GM12878 (cell line): Measurements from ENCODE around the gene BMAL2. TPM values are rescaled to one million over a fixed set of nuclear protein-coding genes. Genes with fewer than 3 reads are reported as not detected.
A peak's percentile ranks its signal among the peaks of the same experiment; 100 is the strongest.

Experiments
- ATAC-seq: fragments of 200-7000 bp; cut with Tn5 transposase; 3 replicates; pipeline ENCODE4 v1.9.1; 2020; ENCODE audit warnings: mild to moderate bottlenecking, moderate library complexity
- BruUV-seq: library from RNA; stranded (reverse); fragments of 400-500 nt; replicated peaks from 2 replicates; lab custom pipeline; 2021; lab: Mats Ljungman, UMichigan
- CTCF ChIA-PET: fragments of 300-600 bp; sonication (Branson Sonifier 250); formaldehyde crosslinking; extraction: SDS; loops from one replicate; lab custom pipeline; 2021; ENCODE audit warnings: inconsistent platforms; lab: Yijun Ruan, JAX
- POLR2A ChIA-PET: fragments of 350-600 bp; formaldehyde crosslinking; extraction: SDS; loops from one replicate; lab custom pipeline; 2021; ENCODE audit warnings: inconsistent platforms; lab: Charles Lee
- RAD21 ChIA-PET: fragments of 300-600 bp; sonication (Branson Sonifier 250); formaldehyde crosslinking; loops from one replicate; lab custom pipeline; 2023; ENCODE audit warnings: antibody characterized with exemption; ENCODE audit not compliant: unreplicated experiment; lab: Charles Lee
- SMC1A ChIA-PET: fragments of 300-600 bp; sonication (Branson Sonifier 250); formaldehyde crosslinking; loops from one replicate; lab custom pipeline; 2023; ENCODE audit not compliant: unreplicated experiment, uncharacterized antibody; lab: Charles Lee
- DNase-seq: peaks from one replicate; pipeline ENCODE4 v3.0.0-alpha.2; 2011; ENCODE audit warnings: low read depth, low spot score
- FAIRE-seq: peaks from 3 replicates; lab custom pipeline; 2011; peaks lifted over from hg19 to GRCh38; lab: Jason Lieb, UNC
- H2AFZ ChIP-seq: 2 replicates; pipeline ENCODE4 v1.6.0; 2011; ENCODE audit warnings: low read depth, low read length, control low read depth; ENCODE audit not compliant: control insufficient read depth
- H3K27ac ChIP-seq: 2 replicates; pipeline ENCODE4 v1.5.1; 2011; ENCODE audit warnings: control low read depth; ENCODE audit not compliant: control insufficient read depth, insufficient read depth
- H3K27me3 ChIP-seq, 2 experiments: replicated peaks in 1 of 2; 2 replicates each; pipeline versions ENCODE4 v1.6.0 to v1.6.1; 2011; ENCODE audit warnings: low read length in 1 of 2; ENCODE audit not compliant: control insufficient read depth in 2 of 2, insufficient read depth in 2 of 2
- H3K36me3 ChIP-seq, 2 experiments: 2 replicates each; pipeline ENCODE4 v1.5.1; 2011; ENCODE audit warnings: low read length in 1 of 2; ENCODE audit not compliant: control insufficient read depth in 2 of 2, insufficient read depth in 2 of 2
- H3K4me1 ChIP-seq: 2 replicates; pipeline ENCODE4 v1.6.1; 2011; ENCODE audit warnings: mild to moderate bottlenecking, low read length, moderate library complexity, mixed read lengths; ENCODE audit not compliant: control insufficient read depth, insufficient read depth
- H3K4me2 ChIP-seq: 2 replicates; pipeline ENCODE4 v1.6.0; 2011; ENCODE audit warnings: control low read depth; ENCODE audit not compliant: control insufficient read depth, insufficient read depth
- H3K4me3 ChIP-seq: fragments of 200-600 bp; sonication (generic); 2 replicates; pipeline ENCODE4 v1.5.1; 2016
- H3K79me2 ChIP-seq: 2 replicates; pipeline ENCODE4 v1.6.0; 2011; ENCODE audit warnings: low read length; ENCODE audit not compliant: control insufficient read depth, insufficient read depth
- H3K9ac ChIP-seq: 2 replicates; pipeline ENCODE4 v1.8.0; 2011; ENCODE audit warnings: low read length, control low read depth, mixed read lengths; ENCODE audit not compliant: control insufficient read depth, insufficient read depth
- H3K9me3 ChIP-seq: replicated peaks from 3 replicates; pipeline ENCODE4 v1.5.1; 2011; ENCODE audit warnings: mild to moderate bottlenecking, low read length; ENCODE audit not compliant: control insufficient read depth, insufficient read depth
- H4K20me1 ChIP-seq: 2 replicates; pipeline ENCODE4 v1.6.0; 2011; ENCODE audit not compliant: control insufficient read depth, insufficient read depth
- BHLHE40 ChIP-seq, 2 experiments: fragments of 450-650 bp in 1 of 2; IDR thresholded peaks; 2 replicates each; pipeline ENCODE4 v1.6.1; 2011 to 2017; ENCODE audit warnings: low read depth in 2 of 2, borderline replicate concordance in 1 of 2, improper control_type of control experiment in 1 of 2, low read length in 1 of 2, mild to moderate bottlenecking in 1 of 2
- BRCA1 ChIP-seq: IDR thresholded peaks from 2 replicates; pipeline ENCODE4 v1.6.1; 2011; ENCODE audit warnings: low read depth, low read length, improper control_type of control experiment
- CREM ChIP-seq: IDR thresholded peaks from 2 replicates; pipeline ENCODE4 v1.6.1; 2014; ENCODE audit warnings: antibody characterized with exemption, low read depth
- EP300 ChIP-seq, 2 experiments: fragments of 150-350 bp in 1 of 2; IDR thresholded peaks; 2 replicates each; pipeline ENCODE4 v1.6.1; 2011 to 2012; ENCODE audit warnings: low read depth in 2 of 2, low read length in 2 of 2, borderline replicate concordance in 1 of 2, improper control_type of control experiment in 1 of 2, inconsistent platforms in 1 of 2; ENCODE audit not compliant: control insufficient read depth in 1 of 2
- RAD21 ChIP-seq: IDR thresholded peaks from 2 replicates; pipeline ENCODE4 v1.6.1; 2011; ENCODE audit warnings: mild to moderate bottlenecking, low read depth, low read length, moderate library complexity; ENCODE audit not compliant: insufficient read depth
- YY1 ChIP-seq: IDR thresholded peaks from 2 replicates; pipeline ENCODE4 v1.6.1; 2011; ENCODE audit warnings: low read depth, mild to moderate bottlenecking, low read length
- ZZZ3 ChIP-seq: IDR thresholded peaks from 2 replicates; pipeline ENCODE4 v1.6.1; 2011; ENCODE audit warnings: low read depth; ENCODE audit not compliant: control insufficient read depth, insufficient read length
- WGBS: methylation state at CpG from one replicate; pipeline ENCODE4 v1.1.6; 2016; ENCODE audit warnings: low lambda C conversion rate; ENCODE audit not compliant: insufficient replicate concordance, insufficient coverage; ENCODE audit errors: missing lambda C conversion rate; 5-methylcytosine and 5-hydroxymethylcytosine counted together
- in situ Hi-C: fragments of 300-500 bp; cut with MboI; formaldehyde crosslinking; loops from 9 replicates; pipeline ENCODE4 v1.14.3; 2018; ENCODE audit warnings: mixed read lengths
- intact Hi-C: fragments of 100-400 bp; cut with micrococcal nuclease; formaldehyde crosslinking; loops from one replicate; pipeline ENCODE4 v1.14.2; 2022; ENCODE audit not compliant: unreplicated experiment
- polyA plus RNA-seq, 11 experiments: library from polyadenylated mRNA; depleted of rRNA in 4 of 11; unstranded in 6 of 11; stranded (reverse) in 5 of 11; fragments of >200 nt; fragmentation: Nextera tagmentation in 4 of 11; fragmentation: Illumina TruSeq in 1 of 11; extraction: Ambion mirVana in 4 of 11; extraction: Trizol in 1 of 11; gene quantifications; 1 replicate in 1 of 11; 2 replicates in 10 of 11; pipeline versions ENCODE4 v1.2.1 to v1.2.3, GENCODE V29; 2011 to 2016; ENCODE audit warnings: inconsistent platforms in 2 of 11, missing spikeins in 2 of 11, low read depth in 1 of 11
- total RNA-seq, 4 experiments: library from RNA; depleted of rRNA in 3 of 4; stranded (reverse); fragments of >200 nt in 3 of 4; fragmentation: Illumina TruSeq in 1 of 4; extraction: Trizol in 1 of 4; gene quantifications; 2 replicates each; pipeline versions ENCODE4 v1.2.1 to v1.2.3, GENCODE V29; 2013 to 2021

The BMAL2 gene
- total and polyA plus RNA-seq, 10 of the 15 experiments (the other 5 are each of a cell fraction or from before 2014, with no cell fraction given): 7.9 to 53.6 (median 35.5) TPM

DNA sequence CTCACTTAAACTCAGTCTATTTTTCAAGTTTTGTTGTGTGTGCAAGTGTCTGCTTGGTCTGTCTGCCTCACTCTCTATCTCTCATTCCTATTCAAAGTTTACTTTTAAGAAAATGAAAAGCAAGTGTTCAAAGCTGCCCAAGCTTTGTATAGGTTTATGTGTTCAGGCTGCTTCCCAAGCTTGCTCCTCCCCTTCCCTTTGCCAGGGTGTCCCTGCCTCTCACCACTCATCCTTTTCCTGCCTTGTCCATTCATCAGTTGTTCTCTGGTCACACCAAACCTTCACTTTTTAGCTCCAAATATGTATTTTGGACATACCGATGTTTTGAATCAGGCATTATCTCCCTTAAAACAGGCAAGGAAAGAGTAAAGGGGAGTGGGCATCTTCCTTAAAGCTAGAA lies 47.2 kb upstream of the BMAL2 start:
- in situ Hi-C loops (no loop called here), intact Hi-C loops (no loop called here)
- Histone ChIP-seq H3K27ac (peak overlapping the region; percentile 70), H3K36me3 (peaks cover 2 to 6% of the 10 kb centered on the region in 2 experiments; a peak in 1 of 4 replicates), H4K20me1 (no peaks in the 10 kb centered on the region), H3K4me3 (no peak overlapping the region), H3K9me3 (no peaks in the 10 kb centered on the region), H3K9ac (0 out of 2 replicates have a peak overlapping the region, but pooled peaks have one; percentile 30), H2AFZ (no peak overlapping the region), H3K79me2 (peaks cover 79% of the 10 kb centered on the region), H3K4me1 (peaks cover 35% of the 10 kb centered on the region), H3K4me2 (peak overlapping the region; percentile 67), H3K27me3 (no peaks in the 10 kb centered on the region)
- ATAC-seq: peak; percentile 4; the same call in 2 of the 3 replicates
- no TSS peak for BruUV-seq
- no peak for TF ChIP-seq CREM
- no peak for TF ChIP-seq BHLHE40 (IDR thresholded peaks at IDR 0.05; ENCODE audit: borderline replicate concordance in 1 of 2, low read depth in 2 of 2, low read length in 1 of 2)
- TF ChIP-seq ZZZ3: no peak
- TF ChIP-seq RAD21: no peak
- TF ChIP-seq EP300 (IDR thresholded peaks at IDR 0.05; ENCODE audit: borderline replicate concordance in 1 of 2, control insufficient read depth in 1 of 2, low read depth in 2 of 2, low read length in 2 of 2): no peak
- TF ChIP-seq BRCA1: no peak
- TF ChIP-seq YY1: no peak
- no peak for DNase-seq
- ChIA-PET CTCF (interaction anchor here (0.7 to 12.1 kb wide), 21 partner anchors 9 to 400 kb away, joined by 3 to 125 read pairs (median 4); partner anchors contain the start of gene STK38L), POLR2A (interaction anchor here (0.6 to 3.9 kb wide), 26 partner anchors 8 to 123 kb away, joined by 3 to 30 read pairs (median 4); partner anchors contain the start of gene STK38L), RAD21 (interaction anchor here (0.6 to 15.9 kb wide), 29 partner anchors 9 to 333 kb away, joined by 3 to 215 read pairs (median 6); partner anchors contain the start of genes BMAL2, MED21 and STK38L), SMC1A (interaction anchor here (0.7 to 16.5 kb wide), 28 partner anchors 9 to 270 kb away, joined by 3 to 491 read pairs (median 6); partner anchors contain the start of genes BMAL2 and STK38L)
- FAIRE-seq: no peak
- WGBS: 93% methylated on average over 1 of the region's 1 CpG
